ENCODE measurements around the gene CYBC1.

CYBC1 gene

GRCh38 chr17:82400830-82401229 is 49.7 kb downstream of the CYBC1 start:
- no peak for DNase-seq
- in situ Hi-C loops (cut with HindIII; ENCODE audit: low pct_ligation_motif_present, low pct_unique_long_range_greater_than_20kb, low sequenced_read_pairs): no loop called here

DNA sequence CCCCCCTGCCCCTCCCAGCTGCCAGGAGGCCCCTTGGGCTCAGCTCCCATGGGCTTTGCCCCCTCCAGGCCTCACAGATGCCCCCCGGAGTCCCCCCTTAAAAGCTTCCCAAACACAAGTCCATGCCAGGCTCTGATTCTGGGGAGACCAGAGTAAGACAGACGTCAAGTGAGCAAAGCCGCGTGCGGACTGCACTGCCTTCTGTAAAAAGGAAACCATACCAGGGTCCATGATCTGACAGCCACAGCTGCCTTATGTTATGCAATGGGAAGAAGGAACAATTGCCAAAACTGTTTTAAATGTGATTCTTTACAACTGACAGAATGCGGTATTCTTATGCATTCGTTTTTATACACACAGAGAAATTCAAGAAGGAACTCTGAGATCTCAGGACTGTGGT is 50.3 kb downstream of the CYBC1 start:
- DNase-seq: no peak
- in situ Hi-C loops (cut with HindIII; ENCODE audit: low pct_ligation_motif_present, low pct_unique_long_range_greater_than_20kb, low sequenced_read_pairs): no loop called here

DNA sequence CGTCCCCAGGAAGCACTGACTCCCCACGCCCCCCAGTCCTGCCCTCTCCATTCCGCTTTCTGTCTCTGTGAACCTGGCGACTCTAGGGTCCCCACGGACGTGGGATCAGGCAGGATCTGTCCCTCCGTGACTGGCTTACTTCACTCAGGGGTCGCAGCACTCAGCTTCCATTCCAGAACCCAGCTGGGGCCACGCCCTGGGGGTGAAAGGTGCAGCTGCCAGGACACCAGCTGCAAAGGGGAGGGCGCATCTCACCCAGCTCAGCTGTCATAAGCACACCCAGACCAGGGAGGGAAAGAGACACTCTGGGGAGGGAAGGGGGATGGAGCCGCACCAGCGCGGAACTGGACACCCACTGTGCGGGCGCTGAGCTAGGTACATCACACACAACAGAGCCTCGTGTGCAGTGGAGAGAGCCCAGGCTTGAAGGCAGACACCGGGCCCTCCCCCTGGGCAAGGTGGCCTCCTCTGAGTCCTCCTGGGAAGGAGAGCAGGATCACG is 50.9 kb downstream of the CYBC1 start:
- in situ Hi-C loops (cut with HindIII; ENCODE audit: low pct_ligation_motif_present, low pct_unique_long_range_greater_than_20kb, low sequenced_read_pairs): no loop called here
- no peak for DNase-seq

- no peak for DNase-seq
- in situ Hi-C loops (cut with HindIII; ENCODE audit: low pct_ligation_motif_present, low pct_unique_long_range_greater_than_20kb, low sequenced_read_pairs): no loop called here
Measured at GRCh38 chr17:82399041-82399441, 51.5 kb downstream of the CYBC1 start.

DNA sequence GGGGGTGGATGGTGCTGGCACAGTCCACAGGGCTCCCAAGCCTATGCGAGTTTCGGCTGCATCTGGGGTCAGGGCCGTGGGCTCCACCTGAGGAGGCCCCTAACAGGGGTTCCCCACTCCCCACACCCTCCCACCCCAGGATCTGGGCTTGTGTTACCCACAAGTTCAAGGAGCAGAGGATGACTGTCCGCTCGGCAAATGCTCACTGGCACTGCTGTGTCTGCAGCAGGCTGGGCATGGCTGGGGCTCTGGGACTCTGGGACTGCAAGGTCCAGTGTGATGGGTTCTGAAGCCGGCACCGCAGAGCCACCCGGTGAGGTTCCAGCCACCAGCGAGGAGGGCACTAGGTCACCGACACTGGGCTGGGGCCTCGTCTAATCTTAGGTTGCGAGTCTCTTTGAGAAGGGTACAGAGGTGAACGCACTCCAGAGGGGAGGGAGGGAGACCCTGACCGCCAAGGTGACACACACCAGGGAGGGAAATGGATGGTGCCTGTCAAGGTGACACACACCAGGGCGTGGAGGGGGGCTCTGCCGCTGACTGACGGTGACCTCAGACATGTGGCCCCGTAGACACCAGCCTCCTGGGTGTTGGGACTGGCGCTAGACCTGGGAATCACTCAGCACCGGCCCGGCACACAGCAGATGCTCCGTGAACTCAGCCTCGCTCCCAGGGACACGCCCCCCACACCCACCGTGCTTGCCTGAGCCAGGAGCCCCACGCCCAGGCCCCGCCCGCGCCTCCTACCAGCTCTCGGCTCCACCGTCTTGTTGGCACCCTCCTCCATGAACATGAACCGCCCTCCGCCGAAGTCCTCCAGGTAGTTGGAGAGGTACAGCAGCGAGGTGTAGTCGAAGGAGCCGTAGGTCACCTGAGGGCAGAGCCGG is 52.9 kb downstream of the CYBC1 start:
- in situ Hi-C loops (cut with HindIII; ENCODE audit: low pct_ligation_motif_present, low pct_unique_long_range_greater_than_20kb, low sequenced_read_pairs): no loop called here
- no peak for DNase-seq

DNA sequence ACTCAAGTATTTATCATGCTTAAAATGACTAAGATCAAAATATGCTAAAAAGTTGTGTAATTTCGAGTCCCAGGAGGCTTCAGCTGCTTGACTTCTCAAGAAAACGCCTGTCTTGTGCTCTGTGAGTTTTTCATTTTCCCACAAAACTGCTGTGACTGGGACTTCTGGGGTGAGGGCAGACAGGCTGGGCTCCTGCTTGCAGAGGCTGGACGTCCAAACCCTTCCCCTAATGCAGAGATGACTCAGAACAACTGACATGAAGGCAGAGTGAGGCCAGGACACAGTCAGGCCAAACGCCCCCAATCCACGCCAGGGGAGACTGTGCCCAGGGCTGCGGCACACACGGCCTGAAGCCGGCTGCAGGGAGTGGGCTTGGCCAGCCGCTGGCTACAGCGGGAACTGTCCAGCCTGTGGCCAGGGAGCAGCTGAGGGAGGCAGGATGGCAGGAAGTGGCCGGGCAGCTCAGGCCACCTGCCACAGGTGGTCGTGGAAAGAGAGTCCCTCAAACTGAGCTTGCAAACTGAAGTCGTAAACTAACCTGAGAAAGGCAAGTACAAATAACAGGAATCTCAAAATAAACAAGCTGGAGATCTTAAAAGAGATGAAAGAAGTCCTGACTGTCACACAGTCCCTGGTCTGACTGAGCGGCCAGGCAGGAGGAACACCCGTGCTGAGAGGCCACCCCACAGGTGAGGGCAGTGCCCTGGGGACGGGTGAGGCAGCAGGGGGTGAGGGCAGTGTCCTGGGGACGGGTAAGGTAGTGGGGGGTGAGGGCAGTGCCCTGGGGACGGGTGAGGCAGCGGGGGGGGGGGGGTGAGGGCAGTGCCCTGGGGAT is 53.7 kb downstream of the CYBC1 start:
- DNase-seq: no peak
- in situ Hi-C loops (cut with HindIII; ENCODE audit: low pct_ligation_motif_present, low pct_unique_long_range_greater_than_20kb, low sequenced_read_pairs): no loop called here

DNA sequence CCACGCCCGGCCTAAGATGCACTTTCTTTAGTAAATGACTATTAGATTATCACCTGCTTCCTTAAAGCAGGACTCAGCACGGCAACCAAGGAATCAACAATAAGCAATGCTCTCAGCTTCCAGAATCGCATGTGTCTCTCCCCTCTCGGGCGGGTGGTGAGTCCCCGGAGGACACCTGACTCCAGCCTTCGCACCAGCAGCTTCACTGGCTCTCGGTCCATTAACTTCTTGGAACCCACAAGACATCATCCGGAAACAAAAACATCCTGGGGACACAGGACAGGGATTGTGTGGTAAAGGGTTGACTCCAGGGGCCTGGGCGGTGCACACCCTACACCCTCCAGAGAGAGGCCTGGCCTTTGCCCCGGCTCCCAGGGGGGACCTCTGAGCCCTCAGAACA is 56.3 kb downstream of the CYBC1 start:
- in situ Hi-C loops (cut with HindIII; ENCODE audit: low pct_ligation_motif_present, low pct_unique_long_range_greater_than_20kb, low sequenced_read_pairs): no loop called here
- DNase-seq: no peak

DNA sequence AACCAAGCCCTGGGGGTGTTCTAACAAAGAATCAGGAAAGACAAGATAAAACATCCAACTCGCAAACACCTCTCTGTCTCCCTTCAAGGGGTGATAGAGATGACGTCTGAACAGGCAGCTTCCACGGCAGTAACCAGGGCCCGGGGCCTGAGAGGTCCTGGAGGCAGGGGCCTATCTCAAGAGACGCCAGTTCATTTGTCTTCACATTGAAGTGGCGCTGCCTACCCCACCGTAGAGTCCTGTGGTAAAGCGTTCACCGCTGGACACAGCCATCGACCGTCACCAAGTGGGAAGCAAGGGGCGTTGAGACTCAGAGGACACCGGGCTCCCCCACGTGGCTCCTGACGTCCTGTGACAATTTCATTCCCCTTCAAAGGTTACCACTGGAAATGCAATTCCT is 57.6 kb downstream of the CYBC1 start:
- in situ Hi-C loops (cut with HindIII; ENCODE audit: low pct_ligation_motif_present, low pct_unique_long_range_greater_than_20kb, low sequenced_read_pairs): no loop called here

More for the DNA sequence above, 57.6 kb downstream of the CYBC1 start:
- no peak for DNase-seq

Data from ACHN (cell line).